Heart left ventricle (tissue), 13 donors: ENCODE measurements around the gene RET.

Experiments used
- CTCF ChIP-seq, 12 donors: fragments of 200-600 bp; sonication (generic) in 4 of 12; IDR thresholded peaks; one replicate each; pipeline versions ENCODE4 v1.5.0 to v1.8.0; 2018 to 2022; ENCODE audit warnings: antibody characterized with exemption in 12 of 12, mild to moderate bottlenecking in 5 of 12
- POLR2A ChIP-seq, 2 donors: fragments of 450-650 bp; IDR thresholded peaks; one replicate each; pipeline ENCODE4 v1.6.1; 2017; ENCODE audit warnings: antibody characterized with exemption in 2 of 2, mild to moderate bottlenecking in 2 of 2, moderate library complexity in 2 of 2
- donor health status: ischemic (EF 13 %, LVEDD 7.1; RV severe dilation, severe dysfunction).
- donor health status: DM: no; HTN: yes; CAD: no.
- donor health status: DM: no; HTN: no; CAD: no.
- donor health status: ischemic (EF 25% LVEDD 6.9; RV normal size, moderate dysfunction).
- donor health status: ischemic (EF 25% LVEDD 5.7; RV mildly dilated, moderate dysfunction).
- donor health status: ischemic (EF 35%, LVEDD 5.7; RV mildly dilated, moderate dysfunction).
- donor health status: nonischemic (EF 11% LVEDD 7.7; RV severe dilation, severe dysfunction).
- donor health status: DM: yes; HTN: yes; CAD: no.
- donor health status: PGD.
- donor health status: ischemic (EF 29% LVEDD 5.4; RV normal size, mild dysfunction).
- donor health status: nonischemic (EF 23%, LVEDD 6.1; RV moderate dilation, normal function).

- TF ChIP-seq CTCF (IDR thresholded peaks at IDR 0.05) (no peak), POLR2A (IDR thresholded peaks at IDR 0.05) (no peak)
Measured at GRCh38 chr10:43156590-43157341, 79.9 kb downstream of the RET start.
